Neural cell (in vitro differentiated cells): ENCODE data around the gene POLR1D. TPM values are rescaled to one million over a fixed set of nuclear protein-coding genes. Genes with fewer than 3 reads are reported as not detected.

ENCODE experiments used
- H2AFZ ChIP-seq: fragments of 200-600, 300-800 bp; sonication (generic), shearing (Covaris generic); 2 replicates; pipeline ENCODE4 v1.6.0; 2014; ENCODE audit warnings: low read depth, mild to moderate bottlenecking, antibody characterized with exemption, low read length, moderate library complexity
- H3F3A ChIP-seq: fragments of 200-600 bp; shearing (Covaris generic); 2 replicates; pipeline ENCODE4 v1.6.1; 2016; ENCODE audit warnings: mild to moderate bottlenecking, moderate library complexity, mixed read lengths, antibody characterized with exemption, low read length; ENCODE audit not compliant: insufficient read depth, poor library complexity, severe bottlenecking
- H3K27ac ChIP-seq: fragments of 200-600, 300-800 bp; sonication (generic), shearing (Covaris generic); 2 replicates; pipeline ENCODE4 v1.5.1; 2014; ENCODE audit warnings: mild to moderate bottlenecking, low read length, moderate library complexity
- H3K27me3 ChIP-seq: fragments of 300-800, 200-600 bp; sonication (generic), shearing (Covaris generic); 2 replicates; pipeline ENCODE4 v1.6.0; 2014; ENCODE audit warnings: mild to moderate bottlenecking, low read depth, low read length, moderate library complexity; ENCODE audit not compliant: insufficient read depth
- H3K36me3 ChIP-seq: fragments of 300-800, 200-600 bp; sonication (generic), shearing (Covaris generic); 2 replicates; pipeline ENCODE4 v1.5.1; 2014; ENCODE audit warnings: mild to moderate bottlenecking, antibody characterized with exemption, low read length, moderate library complexity; ENCODE audit not compliant: insufficient read depth
- H3K4me2 ChIP-seq: fragments of 300-800, 200-600 bp; sonication (generic), shearing (Covaris generic); 2 replicates; pipeline ENCODE4 v1.6.0; 2014; ENCODE audit warnings: mild to moderate bottlenecking, low read length
- H3K4me3 ChIP-seq: fragments of 300-800, 200-600 bp; sonication (generic), shearing (Covaris generic); 2 replicates; pipeline ENCODE4 v1.5.1; 2014; ENCODE audit warnings: mild to moderate bottlenecking, low read length, moderate library complexity
- H3K79me2 ChIP-seq: fragments of 200-600 bp; shearing (Covaris generic); replicated peaks from 2 replicates; pipeline ENCODE4 v1.6.0; 2014; ENCODE audit warnings: mild to moderate bottlenecking, low read length, moderate library complexity; ENCODE audit not compliant: insufficient read depth
- H3K9ac ChIP-seq: fragments of 300-800, 200-600 bp; sonication (generic), shearing (Covaris generic); 2 replicates; pipeline ENCODE4 v1.6.1; 2016; ENCODE audit warnings: mild to moderate bottlenecking, low read length, mixed read lengths
- H3K9me2 ChIP-seq: fragments of 200-600 bp; shearing (Covaris generic); 2 replicates; pipeline ENCODE4 v1.6.1; 2016; ENCODE audit warnings: mild to moderate bottlenecking, low read length, mixed read lengths; ENCODE audit not compliant: insufficient read depth
- H3K9me3 ChIP-seq: fragments of 200-600, 300-800 bp; sonication (generic), shearing (Covaris generic); 2 replicates; pipeline ENCODE4 v1.6.1; 2016; ENCODE audit warnings: mild to moderate bottlenecking, mixed run types, low read length, moderate library complexity, mixed read lengths
- H4K20me1 ChIP-seq: fragments of 200-600 bp; shearing (Covaris generic); 2 replicates; pipeline ENCODE4 v1.6.1; 2016; ENCODE audit warnings: mild to moderate bottlenecking, mixed run types; ENCODE audit not compliant: insufficient read depth
- MXI1 ChIP-seq: fragments of 450-650 bp; conservative IDR thresholded peaks from 2 replicates; pipeline ENCODE4 v1.6.1; 2014; ENCODE audit warnings: antibody characterized with exemption, mild to moderate bottlenecking; ENCODE audit not compliant: poor library complexity, severe bottlenecking
- POLR2AphosphoS5 ChIP-seq: IDR thresholded peaks from 2 replicates; pipeline ENCODE4 v1.6.1; 2012
- RAD21 ChIP-seq: fragments of 450-650 bp; conservative IDR thresholded peaks from 2 replicates; pipeline ENCODE4 v1.6.1; 2014; ENCODE audit warnings: antibody characterized with exemption, mild to moderate bottlenecking, moderate library complexity
- REST ChIP-seq: IDR thresholded peaks from 2 replicates; pipeline ENCODE4 v1.6.1; 2012; ENCODE audit warnings: borderline replicate concordance
- SMC3 ChIP-seq: fragments of 450-650 bp; conservative IDR thresholded peaks from 2 replicates; pipeline ENCODE4 v1.6.1; 2014; ENCODE audit warnings: antibody characterized with exemption, mild to moderate bottlenecking, moderate library complexity; ENCODE audit not compliant: poor library complexity
- polyA plus RNA-seq: library from polyadenylated mRNA; depleted of rRNA; stranded (reverse); fragments of >200 nt; gene quantifications from 2 replicates; pipeline ENCODE4 v1.2.3, GENCODE V29; 2014

Gene POLR1D
- polyA plus RNA-seq, 1 donor from 2014 or later, result 179 TPM

GRCh38 chr13:27654059-27654458 lies 32.4 kb downstream of the POLR1D start (continued):
- no peak for TF ChIP-seq SMC3
- no peak for TF ChIP-seq RAD21

- Histone ChIP-seq H3K4me2 (no peak overlapping the region), H3K27ac (no peak overlapping the region), H3K9me2 (no peaks in the 10 kb centered on the region), H3K9me3 (peaks cover 7% of the 10 kb centered on the region), H3K79me2 (no peaks in the 10 kb centered on the region), H3K36me3 (peaks cover 15% of the 10 kb centered on the region), H4K20me1 (no peaks in the 10 kb centered on the region), H3K4me3 (no peak overlapping the region), H2AFZ (no peak overlapping the region), H3K9ac (no peak overlapping the region), H3F3A (no peaks in the 10 kb centered on the region), H3K27me3 (no peaks in the 10 kb centered on the region)
- no peak for TF ChIP-seq POLR2AphosphoS5
Measured at GRCh38 chr13:27654816-27655215, 33.1 kb downstream of the POLR1D start.

GRCh38 chr13:27657724-27658123 lies 36.0 kb downstream of the POLR1D start:
- H3K9me2 ChIP-seq, result no peaks in the 10 kb centered on the region
- H3K27ac ChIP-seq, result no peak overlapping the region
- H3K4me2 ChIP-seq, result no peak overlapping the region
- H3K27me3 ChIP-seq, result no peaks in the 10 kb centered on the region
- no peak overlapping the region for H3K9ac ChIP-seq
- H2AFZ ChIP-seq, result no peak overlapping the region
- H3K79me2 ChIP-seq, result no peaks in the 10 kb centered on the region
- TF ChIP-seq MXI1 (no peak), REST (no peak)
- H3K9me3 ChIP-seq, result no peaks in the 10 kb centered on the region
- no peaks in the 10 kb centered on the region for H4K20me1 ChIP-seq
- no peaks in the 10 kb centered on the region for H3F3A ChIP-seq
- H3K36me3 ChIP-seq, result no peaks in the 10 kb centered on the region
- no peak overlapping the region for H3K4me3 ChIP-seq

- Histone ChIP-seq H3K9me2 (no peaks in the 10 kb centered on the region), H3K27ac (no peak overlapping the region), H3K4me2 (no peak overlapping the region), H3K27me3 (no peaks in the 10 kb centered on the region), H3K9me3 (no peaks in the 10 kb centered on the region), H3K79me2 (no peaks in the 10 kb centered on the region), H3F3A (no peaks in the 10 kb centered on the region), H4K20me1 (no peaks in the 10 kb centered on the region), H2AFZ (no peak overlapping the region), H3K9ac (no peak overlapping the region), H3K4me3 (no peak overlapping the region), H3K36me3 (no peaks in the 10 kb centered on the region)
- TF ChIP-seq SMC3, result no peak
- TF ChIP-seq POLR2AphosphoS5, result no peak
- no peak for TF ChIP-seq RAD21
Measured at GRCh38 chr13:27658546-27658945, 36.9 kb downstream of the POLR1D start.
